ENCODE measurements around the gene ALDH1A1. TPM values are rescaled to one million over a fixed set of nuclear protein-coding genes. Genes with fewer than 3 reads are reported as not detected.

ALDH1A1 gene
- total RNA-seq, 2 experiments from 2014 or later, result not detected

- ATAC-seq (no peak), DNase-seq (no peak)
- no peaks in the 10 kb centered on the region for H3K36me3 Mint-ChIP-seq
- no peaks in the 10 kb centered on the region for H3K4me1 Mint-ChIP-seq
- peaks cover 14% of the 10 kb centered on the region for H3K27me3 Mint-ChIP-seq
- CTCF ChIA-PET, result no interaction called here
- H3K4me3 Mint-ChIP-seq, result no peak overlapping the region
- H3K9me3 Mint-ChIP-seq (ENCODE audit: low read depth), result no peaks in the 10 kb centered on the region
- no peak overlapping the region for H3K27ac Mint-ChIP-seq
Measured at GRCh38 chr9:72898784-72899733, 53.8 kb downstream of the ALDH1A1 start.

GRCh38 chr9:72898360-72898759 is 54.5 kb downstream of the ALDH1A1 start:
- H3K27ac Mint-ChIP-seq, result no peak overlapping the region
- H3K36me3 Mint-ChIP-seq, result no peaks in the 10 kb centered on the region
- H3K4me3 Mint-ChIP-seq, result no peak overlapping the region
- ATAC-seq (no peak), DNase-seq (no peak)
- CTCF ChIA-PET, result no interaction called here
- H3K27me3 Mint-ChIP-seq, result peaks cover 9% of the 10 kb centered on the region
- H3K4me1 Mint-ChIP-seq, result no peaks in the 10 kb centered on the region
- no peaks in the 10 kb centered on the region for H3K9me3 Mint-ChIP-seq (ENCODE audit: low read depth)

GRCh38 chr9:72897069-72897649 is 55.7 kb downstream of the ALDH1A1 start:
- CTCF ChIA-PET, result no interaction called here
- H3K4me1 Mint-ChIP-seq, result no peaks in the 10 kb centered on the region

GRCh38 chr9:72896439-72896838 is 56.4 kb downstream of the ALDH1A1 start:
- Mint-ChIP-seq H3K36me3 (no peaks in the 10 kb centered on the region), H3K27me3 (peaks cover 4% of the 10 kb centered on the region), H3K27ac (no peak overlapping the region), H3K9me3 (ENCODE audit: low read depth) (no peaks in the 10 kb centered on the region), H3K4me3 (no peak overlapping the region), H3K4me1 (no peaks in the 10 kb centered on the region)
- DNase-seq, result no peak
- ATAC-seq, result no peak
- CTCF ChIA-PET, result no interaction called here

More at GRCh38 chr9:72897069-72897649, 55.7 kb downstream of the ALDH1A1 start:
- no peaks in the 10 kb centered on the region for H3K36me3 Mint-ChIP-seq
- no peak overlapping the region for H3K4me3 Mint-ChIP-seq
- ATAC-seq (no peak), DNase-seq (no peak)
- H3K9me3 Mint-ChIP-seq (ENCODE audit: low read depth), result no peaks in the 10 kb centered on the region
- H3K27me3 Mint-ChIP-seq, result peaks cover 9% of the 10 kb centered on the region
- no peak overlapping the region for H3K27ac Mint-ChIP-seq

- no peaks in the 10 kb centered on the region for H3K36me3 Mint-ChIP-seq
- no peak for ATAC-seq
- CTCF ChIA-PET, result no interaction called here
- no peaks in the 10 kb centered on the region for H3K4me1 Mint-ChIP-seq
- H3K27me3 Mint-ChIP-seq, result peaks cover 2% of the 10 kb centered on the region
- no peak overlapping the region for H3K27ac Mint-ChIP-seq
- no peak for DNase-seq
- H3K9me3 Mint-ChIP-seq (ENCODE audit: low read depth), result no peaks in the 10 kb centered on the region
- no peak overlapping the region for H3K4me3 Mint-ChIP-seq
Measured at GRCh38 chr9:72895122-72895521, 57.7 kb downstream of the ALDH1A1 start.

GRCh38 chr9:72894342-72894741 is 58.5 kb downstream of the ALDH1A1 start:
- no peaks in the 10 kb centered on the region for H3K9me3 Mint-ChIP-seq (ENCODE audit: low read depth)
- H3K4me3 Mint-ChIP-seq, result no peak overlapping the region
- H3K27ac Mint-ChIP-seq, result no peak overlapping the region
- CTCF ChIA-PET, result no interaction called here
- H3K4me1 Mint-ChIP-seq, result no peaks in the 10 kb centered on the region
- H3K27me3 Mint-ChIP-seq, result peaks cover 6% of the 10 kb centered on the region
- DNase-seq (no peak), ATAC-seq (no peak)
- no peaks in the 10 kb centered on the region for H3K36me3 Mint-ChIP-seq

GRCh38 chr9:72893437-72893836 is 59.4 kb downstream of the ALDH1A1 start:
- DNase-seq, result no peak
- Mint-ChIP-seq H3K9me3 (ENCODE audit: low read depth) (no peaks in the 10 kb centered on the region), H3K27ac (no peak overlapping the region), H3K4me3 (no peak overlapping the region), H3K36me3 (no peaks in the 10 kb centered on the region), H3K27me3 (peaks cover 6% of the 10 kb centered on the region), H3K4me1 (no peaks in the 10 kb centered on the region)
- no peak for ATAC-seq
- CTCF ChIA-PET, result no interaction called here

- Mint-ChIP-seq H3K36me3 (no peaks in the 10 kb centered on the region), H3K27me3 (peaks cover 4% of the 10 kb centered on the region), H3K9me3 (ENCODE audit: low read depth) (no peaks in the 10 kb centered on the region), H3K4me3 (no peak overlapping the region), H3K27ac (no peak overlapping the region), H3K4me1 (no peaks in the 10 kb centered on the region)
- CTCF ChIA-PET, result no interaction called here
- DNase-seq (no peak), ATAC-seq (no peak)
Measured at GRCh38 chr9:72891043-72891442, 61.8 kb downstream of the ALDH1A1 start.

- DNase-seq (no peak), ATAC-seq (no peak)
- Mint-ChIP-seq H3K4me3 (no peak overlapping the region), H3K4me1 (no peaks in the 10 kb centered on the region), H3K27ac (no peak overlapping the region), H3K36me3 (no peaks in the 10 kb centered on the region), H3K27me3 (peaks cover 4% of the 10 kb centered on the region), H3K9me3 (ENCODE audit: low read depth) (no peaks in the 10 kb centered on the region)
- CTCF ChIA-PET, result no interaction called here
Measured at GRCh38 chr9:72888943-72889342, 63.9 kb downstream of the ALDH1A1 start.

GRCh38 chr9:72888067-72888466 is 64.8 kb downstream of the ALDH1A1 start:
- no peak for ATAC-seq
- CTCF ChIA-PET, result no interaction called here
- no peaks in the 10 kb centered on the region for H3K36me3 Mint-ChIP-seq
- H3K4me3 Mint-ChIP-seq, result no peak overlapping the region
- no peak overlapping the region for H3K27ac Mint-ChIP-seq
- no peaks in the 10 kb centered on the region for H3K4me1 Mint-ChIP-seq
- no peaks in the 10 kb centered on the region for H3K9me3 Mint-ChIP-seq (ENCODE audit: low read depth)
- no peak for DNase-seq
- peaks cover 4% of the 10 kb centered on the region for H3K27me3 Mint-ChIP-seq

- Mint-ChIP-seq H3K27me3 (peaks cover 4% of the 10 kb centered on the region), H3K4me1 (no peaks in the 10 kb centered on the region), H3K27ac (no peak overlapping the region), H3K9me3 (ENCODE audit: low read depth) (no peaks in the 10 kb centered on the region), H3K36me3 (no peaks in the 10 kb centered on the region), H3K4me3 (no peak overlapping the region)
- no peak for DNase-seq
- no peak for ATAC-seq
- CTCF ChIA-PET, result no interaction called here
Measured at GRCh38 chr9:72886386-72886785, 66.5 kb downstream of the ALDH1A1 start.

- ATAC-seq (no peak), DNase-seq (no peak)
- H3K9me3 Mint-ChIP-seq (ENCODE audit: low read depth), result no peaks in the 10 kb centered on the region
- no peaks in the 10 kb centered on the region for H3K4me1 Mint-ChIP-seq
- no peaks in the 10 kb centered on the region for H3K36me3 Mint-ChIP-seq
- H3K27ac Mint-ChIP-seq, result no peak overlapping the region
- no peak overlapping the region for H3K4me3 Mint-ChIP-seq
- H3K27me3 Mint-ChIP-seq, result peaks cover under 1% of the 10 kb centered on the region
- CTCF ChIA-PET, result no interaction called here
Measured at GRCh38 chr9:72884508-72884907, 68.3 kb downstream of the ALDH1A1 start.

GRCh38 chr9:72883875-72884274 is 69.0 kb downstream of the ALDH1A1 start:
- no peaks in the 10 kb centered on the region for H3K9me3 Mint-ChIP-seq (ENCODE audit: low read depth)
- H3K36me3 Mint-ChIP-seq, result no peaks in the 10 kb centered on the region
- CTCF ChIA-PET, result no interaction called here
- no peaks in the 10 kb centered on the region for H3K4me1 Mint-ChIP-seq
- ATAC-seq (no peak), DNase-seq (no peak)
- H3K27ac Mint-ChIP-seq, result no peak overlapping the region
- no peak overlapping the region for H3K4me3 Mint-ChIP-seq
- no peaks in the 10 kb centered on the region for H3K27me3 Mint-ChIP-seq

GRCh38 chr9:72882117-72882775 is 70.6 kb downstream of the ALDH1A1 start:
- Mint-ChIP-seq H3K27me3 (no peaks in the 10 kb centered on the region), H3K4me3 (no peak overlapping the region), H3K27ac (no peak overlapping the region), H3K36me3 (no peaks in the 10 kb centered on the region), H3K9me3 (ENCODE audit: low read depth) (no peaks in the 10 kb centered on the region), H3K4me1 (no peaks in the 10 kb centered on the region)
- ATAC-seq, result no peak
- no peak for DNase-seq
- CTCF ChIA-PET, result no interaction called here

Measured in activated CD8-positive, alpha-beta memory T cell treated with anti-CD3 and anti-CD28 coated beads, Interleukin-2, amount 10 ng/mL, durations not matched to agents 7 days and 5 days (primary cell).